ENCODE results near the gene PTEN.

The PTEN gene

DNA sequence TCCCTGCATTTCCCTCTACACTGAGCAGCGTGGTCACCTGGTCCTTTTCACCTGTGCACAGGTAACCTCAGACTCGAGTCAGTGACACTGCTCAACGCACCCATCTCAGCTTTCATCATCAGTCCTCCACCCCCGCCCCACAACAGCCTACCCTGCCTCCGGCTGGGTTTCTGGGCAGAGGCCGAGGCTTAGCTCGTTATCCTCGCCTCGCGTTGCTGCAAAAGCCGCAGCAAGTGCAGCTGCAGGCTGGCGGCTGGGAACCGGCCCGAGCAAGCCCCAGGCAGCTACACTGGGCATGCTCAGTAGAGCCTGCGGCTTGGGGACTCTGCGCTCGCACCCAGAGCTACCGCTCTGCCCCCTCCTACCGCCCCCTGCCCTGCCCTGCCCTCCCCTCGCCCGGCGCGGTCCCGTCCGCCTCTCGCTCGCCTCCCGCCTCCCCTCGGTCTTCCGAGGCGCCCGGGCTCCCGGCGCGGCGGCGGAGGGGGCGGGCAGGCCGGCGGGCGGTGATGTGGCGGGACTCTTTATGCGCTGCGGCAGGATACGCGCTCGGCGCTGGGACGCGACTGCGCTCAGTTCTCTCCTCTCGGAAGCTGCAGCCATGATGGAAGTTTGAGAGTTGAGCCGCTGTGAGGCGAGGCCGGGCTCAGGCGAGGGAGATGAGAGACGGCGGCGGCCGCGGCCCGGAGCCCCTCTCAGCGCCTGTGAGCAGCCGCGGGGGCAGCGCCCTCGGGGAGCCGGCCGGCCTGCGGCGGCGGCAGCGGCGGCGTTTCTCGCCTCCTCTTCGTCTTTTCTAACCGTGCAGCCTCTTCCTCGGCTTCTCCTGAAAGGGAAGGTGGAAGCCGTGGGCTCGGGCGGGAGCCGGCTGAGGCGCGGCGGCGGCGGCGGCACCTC, at the start of gene PTEN, which contains the start of gene KLLN:
PTEN (plus strand) TSS at position 573 of the 891 bp plus-strand sequence. CDS start 845 bp downstream, outside the sequence.
KLLN (minus strand) TSS at position 481 of the 891 bp plus-strand sequence. CDS start 1,046 bp downstream, outside the sequence.
- peak; percentile 94 for DNase-seq
- Histone ChIP-seq H3F3A (ENCODE audit: insufficient read depth, low read length) (peaks cover 44% of the 10 kb centered on the region), H3K36me3 (replicated peaks; ENCODE audit: insufficient read depth, low read length) (no peaks in the 10 kb centered on the region; the same call in 1 of the 2 replicates), H3K4me2 (ENCODE audit: low read depth, low read length) (peak within 1 kb of the TSS; percentile 93), H3K4me1 (ENCODE audit: low read length) (peaks cover 12% of the 10 kb centered on the region), H3K9ac (ENCODE audit: low read length) (peak within 1 kb of the TSS; percentile 85), H3K9me2 (replicated peaks; ENCODE audit: insufficient read depth, low read length) (no peaks in the 10 kb centered on the region), H4K20me1 (ENCODE audit: insufficient read depth, low read length) (peaks cover 4% of the 10 kb centered on the region; the same call in 1 of the 2 replicates), H3K27ac (ENCODE audit: low read length) (peak within 1 kb of the TSS; percentile 85), H3K9me3 (replicated peaks; ENCODE audit: insufficient read depth, low read length) (no peaks in the 10 kb centered on the region), H3K4me3 (ENCODE audit: low read length) (peak within 1 kb of the TSS; percentile 89), H3K79me2 (ENCODE audit: low read length) (peaks cover 56% of the 10 kb centered on the region), H3K27me3 (replicated peaks; ENCODE audit: insufficient read depth, low read length) (no peaks in the 10 kb centered on the region), H2AFZ (ENCODE audit: low read length) (peak within 1 kb of the TSS; percentile 89)
- TF ChIP-seq EZH2phosphoT487 (IDR thresholded peaks at IDR 0.05; ENCODE audit: low read length) (no peak), EZH2 (optimal IDR thresholded peaks at IDR 0.05; ENCODE audit: low read depth, low read length) (no peak)
- TF ChIP-seq, protein P1, sequence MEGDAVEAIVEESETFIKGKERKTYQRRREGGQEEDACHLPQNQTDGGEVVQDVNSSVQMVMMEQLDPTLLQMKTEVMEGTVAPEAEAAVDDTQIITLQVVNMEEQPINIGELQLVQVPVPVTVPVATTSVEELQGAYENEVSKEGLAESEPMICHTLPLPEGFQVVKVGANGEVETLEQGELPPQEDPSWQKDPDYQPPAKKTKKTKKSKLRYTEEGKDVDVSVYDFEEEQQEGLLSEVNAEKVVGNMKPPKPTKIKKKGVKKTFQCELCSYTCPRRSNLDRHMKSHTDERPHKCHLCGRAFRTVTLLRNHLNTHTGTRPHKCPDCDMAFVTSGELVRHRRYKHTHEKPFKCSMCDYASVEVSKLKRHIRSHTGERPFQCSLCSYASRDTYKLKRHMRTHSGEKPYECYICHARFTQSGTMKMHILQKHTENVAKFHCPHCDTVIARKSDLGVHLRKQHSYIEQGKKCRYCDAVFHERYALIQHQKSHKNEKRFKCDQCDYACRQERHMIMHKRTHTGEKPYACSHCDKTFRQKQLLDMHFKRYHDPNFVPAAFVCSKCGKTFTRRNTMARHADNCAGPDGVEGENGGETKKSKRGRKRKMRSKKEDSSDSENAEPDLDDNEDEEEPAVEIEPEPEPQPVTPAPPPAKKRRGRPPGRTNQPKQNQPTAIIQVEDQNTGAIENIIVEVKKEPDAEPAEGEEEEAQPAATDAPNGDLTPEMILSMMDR (IDR thresholded peaks at IDR 0.05; ENCODE audit: low read length): no peak

DNA sequence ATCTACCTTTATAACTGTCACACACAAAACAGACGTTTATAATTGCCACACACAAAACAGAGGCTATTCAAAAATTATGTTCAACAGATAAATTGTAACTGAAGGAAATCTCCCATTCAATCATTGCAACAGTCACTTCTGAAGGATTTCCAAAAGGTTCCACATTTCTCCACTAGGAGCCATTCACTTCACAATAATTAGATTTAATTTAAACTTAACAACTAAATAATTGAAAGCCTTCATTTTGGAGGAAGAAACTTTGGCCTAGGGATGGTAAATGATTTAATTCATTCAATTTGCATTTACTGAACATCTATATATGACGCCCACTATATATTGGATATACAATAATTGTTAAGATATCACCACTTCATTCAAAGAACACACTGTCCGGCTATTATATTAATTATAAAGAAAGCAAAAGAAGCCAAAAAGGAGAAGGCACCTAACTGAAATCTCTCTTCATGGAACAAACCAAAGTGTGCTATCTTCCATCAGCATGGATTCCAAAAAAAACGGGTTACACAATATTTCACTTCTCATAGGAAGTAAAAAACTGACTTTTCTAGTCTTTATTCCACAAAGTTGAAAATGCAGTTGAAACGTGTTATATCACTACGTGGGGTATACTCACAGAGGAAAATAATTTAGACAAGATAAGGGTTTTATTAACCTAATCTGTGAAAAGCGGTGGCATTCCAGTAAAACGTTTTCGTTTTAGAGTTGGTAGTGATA, 47.1 kb upstream of the PTEN start:
- TF ChIP-seq EZH2 (optimal IDR thresholded peaks at IDR 0.05; ENCODE audit: low read depth, low read length) (no peak), EZH2phosphoT487 (IDR thresholded peaks at IDR 0.05; ENCODE audit: low read length) (no peak)
- TF ChIP-seq, protein P1 (IDR thresholded peaks at IDR 0.05; ENCODE audit: low read length): 0 out of 2 replicates have a peak, but pooled peaks have one; percentile 14
- Histone ChIP-seq H4K20me1 (ENCODE audit: insufficient read depth, low read length) (peaks cover 9% of the 10 kb centered on the region; the same call in 1 of the 2 replicates), H3K27me3 (replicated peaks; ENCODE audit: insufficient read depth, low read length) (no peaks in the 10 kb centered on the region), H3K36me3 (replicated peaks; ENCODE audit: insufficient read depth, low read length) (peaks cover 5% of the 10 kb centered on the region; the same call in 1 of the 2 replicates), H3F3A (ENCODE audit: insufficient read depth, low read length) (peaks cover 20% of the 10 kb centered on the region), H3K79me2 (ENCODE audit: low read length) (peaks cover 64% of the 10 kb centered on the region), H3K27ac (ENCODE audit: low read length) (no peak overlapping the region), H3K4me3 (ENCODE audit: low read length) (peak overlapping the region; percentile 82), H3K9me3 (replicated peaks; ENCODE audit: insufficient read depth, low read length) (no peaks in the 10 kb centered on the region), H3K4me1 (ENCODE audit: low read length) (peaks cover 15% of the 10 kb centered on the region), H2AFZ (ENCODE audit: low read length) (no peak overlapping the region), H3K9ac (ENCODE audit: low read length) (peak overlapping the region; percentile 85; the same call in 1 of the 2 replicates), H3K9me2 (replicated peaks; ENCODE audit: insufficient read depth, low read length) (no peaks in the 10 kb centered on the region), H3K4me2 (ENCODE audit: low read depth, low read length) (peak overlapping the region; percentile 95)
- no peak for DNase-seq

DNA sequence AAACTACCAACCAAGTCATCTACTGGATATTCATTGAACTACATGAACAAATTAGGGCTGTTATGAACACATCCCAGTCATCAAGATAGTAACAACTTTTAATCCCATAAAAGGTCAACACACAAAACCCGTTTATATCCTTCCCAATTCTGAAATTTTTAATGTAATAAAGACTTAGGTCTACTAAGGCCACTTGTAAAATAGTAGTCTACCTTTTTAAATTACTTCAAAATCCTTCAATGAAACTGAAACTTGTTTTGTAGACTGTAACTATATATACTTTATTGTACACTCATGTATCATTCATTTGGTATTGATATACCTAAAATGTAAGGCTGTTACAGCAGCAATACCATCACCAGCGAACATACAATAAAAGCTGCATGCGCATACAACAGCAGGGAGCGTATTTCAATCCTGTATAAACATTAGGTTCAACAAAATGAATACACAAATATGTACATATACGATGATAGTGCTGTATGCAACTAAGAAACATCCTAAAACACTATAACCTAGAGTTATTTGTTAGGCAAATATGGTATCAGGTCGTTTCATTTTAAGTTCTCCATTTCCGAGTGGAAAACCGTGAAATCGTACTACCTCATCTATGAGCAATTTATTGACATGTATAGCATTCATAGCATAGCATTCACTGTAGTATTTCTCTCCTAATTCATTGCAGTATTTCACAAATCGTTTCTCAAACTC, 46.4 kb upstream of the PTEN start:
- H3K9me3 ChIP-seq (replicated peaks; ENCODE audit: insufficient read depth, low read length): no peaks in the 10 kb centered on the region
- DNase-seq: peak; percentile 14
- TF ChIP-seq, protein P1 (IDR thresholded peaks at IDR 0.05; ENCODE audit: low read length): no peak
- TF ChIP-seq EZH2 (optimal IDR thresholded peaks at IDR 0.05; ENCODE audit: low read depth, low read length): no peak
- TF ChIP-seq EZH2phosphoT487 (IDR thresholded peaks at IDR 0.05; ENCODE audit: low read length): no peak
- H3K9me2 ChIP-seq (replicated peaks; ENCODE audit: insufficient read depth, low read length): no peaks in the 10 kb centered on the region
- peak overlapping the region; percentile 95 for H3K4me2 ChIP-seq (ENCODE audit: low read depth, low read length)
- peak overlapping the region; percentile 85 for H3K9ac ChIP-seq (ENCODE audit: low read length)
- no peak overlapping the region for H2AFZ ChIP-seq (ENCODE audit: low read length)
- peaks cover 57% of the 10 kb centered on the region for H3K79me2 ChIP-seq (ENCODE audit: low read length)
- H3K27ac ChIP-seq (ENCODE audit: low read length): peak overlapping the region; percentile 83; the same call in 1 of the 2 replicates
- H3K4me3 ChIP-seq (ENCODE audit: low read length): peak overlapping the region; percentile 82
- H3K36me3 ChIP-seq (replicated peaks; ENCODE audit: insufficient read depth, low read length): peaks cover 5% of the 10 kb centered on the region; the same call in 1 of the 2 replicates
- peaks cover 20% of the 10 kb centered on the region for H3F3A ChIP-seq (ENCODE audit: insufficient read depth, low read length)
- peaks cover 15% of the 10 kb centered on the region for H3K4me1 ChIP-seq (ENCODE audit: low read length)
- peaks cover 9% of the 10 kb centered on the region; the same call in 1 of the 2 replicates for H4K20me1 ChIP-seq (ENCODE audit: insufficient read depth, low read length)
- H3K27me3 ChIP-seq (replicated peaks; ENCODE audit: insufficient read depth, low read length): no peaks in the 10 kb centered on the region
